AG10803 (cell line): Measurements from ENCODE around the gene ZNF438.
"Not testable (repeated sequence)": the region's sequence is repeated elsewhere in the genome, so short reads cannot be mapped to it uniquely, and the experiment has no call there.

Source experiments
- DNase-seq: peaks from one replicate; pipeline ENCODE4 v3.0.0; 2010; ENCODE audit warnings: low read depth
- H3K4me3 ChIP-seq: 2 replicates; pipeline ENCODE4 v1.5.1; 2011; ENCODE audit warnings: mild to moderate bottlenecking, low read length, control low read depth
- TF ChIP-seq, protein P1 (sequence below): conservative IDR thresholded peaks from 2 replicates; pipeline ENCODE4 v1.5.1; 2011; ENCODE audit warnings: mild to moderate bottlenecking, low read length, control low read depth, inconsistent platforms

ZNF438 gene

DNA sequence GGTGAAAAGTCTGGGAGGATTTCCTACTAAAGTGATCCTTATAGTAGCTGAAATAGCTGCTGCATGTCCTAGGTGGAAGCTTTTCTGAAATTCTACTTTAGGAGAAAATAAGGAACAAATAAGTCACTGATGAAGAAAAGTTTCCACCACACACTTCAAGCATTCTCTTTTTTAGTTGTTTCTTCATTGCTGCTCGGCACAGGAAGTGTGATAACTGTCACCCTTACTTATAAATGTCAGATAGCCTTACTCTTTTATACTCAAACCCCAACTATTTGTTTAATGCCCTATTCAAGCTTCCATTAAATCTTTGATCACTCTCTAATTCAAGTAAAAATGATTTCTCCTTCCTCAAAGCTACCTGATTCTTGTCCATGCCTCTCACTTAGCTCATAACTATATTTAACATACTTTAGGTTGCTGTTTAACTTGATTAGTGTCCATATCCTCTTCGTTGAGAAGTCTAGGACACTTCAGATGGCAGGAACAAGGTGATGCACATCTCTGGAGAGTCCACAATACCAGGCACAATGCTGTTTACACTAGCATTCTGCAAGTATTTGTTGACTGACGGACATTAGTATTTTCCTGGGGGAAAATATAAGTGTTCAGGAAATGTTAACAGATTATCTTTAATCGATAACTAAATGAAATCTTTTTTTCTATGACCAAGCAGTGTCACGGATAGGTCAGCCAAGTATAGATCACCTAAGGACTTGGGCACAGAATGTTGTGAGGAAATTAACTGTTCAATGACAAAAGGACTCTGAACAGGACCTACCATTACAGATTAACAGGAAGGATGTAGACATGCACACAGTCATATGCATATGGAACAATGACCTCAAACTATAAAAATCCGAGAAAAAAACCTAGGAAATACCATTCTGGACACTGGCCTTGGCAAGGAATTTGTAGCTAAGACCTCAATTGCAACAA is 67.4 kb downstream of the ZNF438 start:
- H3K4me3 ChIP-seq, result no peak overlapping the region
- TF ChIP-seq, protein P1, sequence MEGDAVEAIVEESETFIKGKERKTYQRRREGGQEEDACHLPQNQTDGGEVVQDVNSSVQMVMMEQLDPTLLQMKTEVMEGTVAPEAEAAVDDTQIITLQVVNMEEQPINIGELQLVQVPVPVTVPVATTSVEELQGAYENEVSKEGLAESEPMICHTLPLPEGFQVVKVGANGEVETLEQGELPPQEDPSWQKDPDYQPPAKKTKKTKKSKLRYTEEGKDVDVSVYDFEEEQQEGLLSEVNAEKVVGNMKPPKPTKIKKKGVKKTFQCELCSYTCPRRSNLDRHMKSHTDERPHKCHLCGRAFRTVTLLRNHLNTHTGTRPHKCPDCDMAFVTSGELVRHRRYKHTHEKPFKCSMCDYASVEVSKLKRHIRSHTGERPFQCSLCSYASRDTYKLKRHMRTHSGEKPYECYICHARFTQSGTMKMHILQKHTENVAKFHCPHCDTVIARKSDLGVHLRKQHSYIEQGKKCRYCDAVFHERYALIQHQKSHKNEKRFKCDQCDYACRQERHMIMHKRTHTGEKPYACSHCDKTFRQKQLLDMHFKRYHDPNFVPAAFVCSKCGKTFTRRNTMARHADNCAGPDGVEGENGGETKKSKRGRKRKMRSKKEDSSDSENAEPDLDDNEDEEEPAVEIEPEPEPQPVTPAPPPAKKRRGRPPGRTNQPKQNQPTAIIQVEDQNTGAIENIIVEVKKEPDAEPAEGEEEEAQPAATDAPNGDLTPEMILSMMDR, result no peak
- no peak for DNase-seq

DNA sequence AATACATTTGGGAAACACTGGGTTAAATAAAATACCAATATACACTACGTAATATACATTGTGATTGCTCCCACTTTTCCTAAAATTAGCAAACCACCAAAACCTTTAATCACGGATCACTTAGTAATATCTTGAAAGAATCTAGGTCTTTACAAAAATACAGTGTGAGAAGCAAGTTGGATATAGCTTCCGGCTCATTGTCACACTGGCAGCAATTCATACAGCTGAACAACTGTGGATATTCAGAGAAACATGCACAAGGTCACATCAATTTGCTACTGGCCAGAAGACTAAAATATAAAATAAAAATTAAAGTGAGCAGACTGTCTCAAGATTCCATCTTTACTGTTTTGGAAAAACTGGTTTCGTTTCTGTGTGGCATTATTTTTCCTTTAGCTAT is 69.1 kb downstream of the ZNF438 start:
- DNase-seq, result no peak
- TF ChIP-seq, protein P1, result no peak
- H3K4me3 ChIP-seq, result no peak overlapping the region

DNA sequence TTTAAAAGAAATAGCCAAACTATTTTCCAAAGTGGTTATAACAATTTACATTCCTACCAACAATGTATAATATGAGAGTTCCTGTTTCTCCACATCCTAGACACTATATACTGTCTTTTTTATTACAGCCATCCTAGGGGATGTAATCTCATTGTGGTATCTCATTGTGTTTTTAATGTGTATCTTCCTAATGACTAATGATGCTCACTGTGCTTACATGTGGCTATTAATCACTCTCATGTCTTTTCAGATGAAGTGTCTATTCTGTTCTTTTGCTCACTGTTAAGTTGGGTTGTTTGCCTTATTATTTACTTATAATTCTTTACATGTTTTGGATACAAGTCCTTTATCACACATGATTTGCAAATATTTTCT is 71.8 kb downstream of the ZNF438 start:
- H3K4me3 ChIP-seq, result no peak overlapping the region
- DNase-seq, result no peak
- TF ChIP-seq, protein P1, result no peak

DNA sequence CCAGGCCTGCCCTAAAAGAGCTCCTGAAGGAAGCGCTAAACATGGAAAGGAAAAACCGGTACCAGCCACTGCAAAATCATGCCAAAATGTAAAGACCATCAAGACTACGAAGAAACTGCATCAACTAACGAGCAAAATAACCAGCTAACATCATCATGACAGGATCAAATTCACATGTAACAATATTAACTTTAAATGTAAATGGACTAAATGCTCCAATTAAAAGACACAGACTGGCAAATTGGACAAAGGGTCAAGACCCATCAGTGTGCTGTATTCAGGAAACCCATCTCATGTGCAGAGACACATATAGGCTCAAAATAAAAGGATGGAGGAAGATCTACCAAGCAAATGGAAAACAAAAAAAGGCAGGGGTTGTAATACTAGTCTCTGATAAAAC is 82.4 kb downstream of the ZNF438 start:
- DNase-seq, H3K4me3 ChIP-seq: not testable (repeated sequence)

DNA sequence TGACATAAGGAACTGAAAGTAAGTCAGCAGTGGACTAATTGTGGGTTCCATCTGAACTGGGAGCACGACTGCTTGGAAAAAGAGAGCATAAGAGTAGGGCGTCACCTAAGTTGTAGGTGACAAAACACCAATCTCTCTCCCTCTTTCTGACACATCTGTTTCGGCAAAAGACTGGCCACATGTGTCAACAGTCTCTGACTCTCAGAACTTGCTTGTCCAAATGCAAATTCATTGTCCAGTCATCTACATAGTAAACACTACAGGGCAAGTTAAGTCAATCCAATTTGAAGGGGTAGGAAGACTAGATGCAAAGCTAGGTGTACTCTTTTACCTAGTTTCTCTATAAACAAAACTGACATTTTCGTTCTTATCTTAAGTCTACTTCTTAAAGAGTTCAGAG is 87.7 kb downstream of the ZNF438 start:
- no peak for DNase-seq
- TF ChIP-seq, protein P1, result no peak
- H3K4me3 ChIP-seq, result no peak overlapping the region

DNA sequence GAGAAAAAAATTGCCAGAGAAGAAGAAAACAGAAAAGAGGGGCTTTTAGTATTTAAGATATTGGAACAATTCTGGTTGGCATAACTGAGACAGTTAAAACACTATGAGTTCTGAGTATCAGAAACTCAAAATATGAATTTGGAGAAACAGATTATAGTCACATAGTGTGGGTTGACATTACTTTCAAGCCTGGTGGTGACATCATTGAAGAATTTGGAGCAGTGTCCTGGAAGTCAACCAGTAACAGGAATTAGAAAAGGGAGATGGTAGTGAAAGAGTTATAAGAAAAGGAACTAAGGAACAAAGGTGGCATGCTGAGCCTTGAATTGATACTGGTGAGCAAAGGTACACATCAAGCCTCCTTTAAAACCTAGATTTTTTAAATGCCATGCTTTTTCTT is 88.2 kb downstream of the ZNF438 start:
- DNase-seq, result no peak
- H3K4me3 ChIP-seq, result no peak overlapping the region
- TF ChIP-seq, protein P1, result no peak

DNA sequence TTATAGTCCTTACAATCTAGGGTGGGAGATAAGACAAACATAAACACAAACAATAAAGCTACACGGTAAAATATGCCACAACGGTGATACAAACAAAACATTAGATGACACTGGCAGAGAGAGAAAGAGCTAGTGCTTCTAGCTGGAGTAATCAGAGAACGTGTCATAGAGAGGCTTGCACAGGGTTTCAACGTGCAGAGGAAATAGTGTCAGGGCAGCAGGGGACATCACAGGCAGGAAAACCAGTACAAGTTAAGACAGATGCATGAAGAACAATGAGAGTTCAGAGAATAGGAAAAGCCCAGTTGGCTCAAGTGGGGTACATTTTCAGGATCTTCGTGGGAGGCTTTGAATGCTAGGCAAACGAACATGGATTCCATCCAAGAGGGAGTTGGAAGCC is 91.4 kb downstream of the ZNF438 start:
- DNase-seq, result no peak
- TF ChIP-seq, protein P1, result no peak
- no peak overlapping the region for H3K4me3 ChIP-seq
